NCI-H526 (cell line): ENCODE measurements around the gene UBXN7.
"Not testable (repeated sequence)": the region's sequence is repeated elsewhere in the genome, so short reads cannot be mapped to it uniquely, and the experiment has no call there.

Experiments used
- DNase-seq, 2 experiments: peaks; one replicate each; lab custom pipeline; 2025; lab: John Stamatoyannopoulos, UW

The UBXN7 gene

GRCh38 chr3:196432137-196432879, at the start of gene UBXN7:
Gene UBXN7 (minus strand): TSS chr3:196432427. CDS start chr3:196432399, 28 bp downstream.
- peak; percentile 93 to 97 for DNase-seq

GRCh38 chr3:196477678-196478077, 45.5 kb upstream of the UBXN7 start:
- no peak for DNase-seq

GRCh38 chr3:196472286-196472685, 40.1 kb upstream of the UBXN7 start:
- no peak for DNase-seq

GRCh38 chr3:196471551-196471950, 39.3 kb upstream of the UBXN7 start:
- DNase-seq: no peak

- not testable (repeated sequence) for DNase-seq
These were observed 38.0 kb upstream of the UBXN7 start for GRCh38 chr3:196470182-196470581.

GRCh38 chr3:196463804-196464203, 31.6 kb upstream of the UBXN7 start:
- no peak for DNase-seq

GRCh38 chr3:196463478-196463756, 31.2 kb upstream of the UBXN7 start:
- no peak for DNase-seq

- DNase-seq: not testable (repeated sequence)
These were observed 30.7 kb upstream of the UBXN7 start for GRCh38 chr3:196462680-196463477.

GRCh38 chr3:196458063-196458462, 25.8 kb upstream of the UBXN7 start:
- DNase-seq: no peak

- not testable (repeated sequence) for DNase-seq
These were observed 25.2 kb upstream of the UBXN7 start for GRCh38 chr3:196457470-196457869.

GRCh38 chr3:196454935-196455334, 22.7 kb upstream of the UBXN7 start:
- DNase-seq: no peak

- peak in 1 of 2 experiments; percentile 22 for DNase-seq
These were observed 13.2 kb upstream of the UBXN7 start for GRCh38 chr3:196445391-196445790.

GRCh38 chr3:196444500-196444894, 12.3 kb upstream of the UBXN7 start:
- no peak for DNase-seq

GRCh38 chr3:196440696-196441095, 8.5 kb upstream of the UBXN7 start:
- DNase-seq: no peak

- no peak for DNase-seq
These were observed 7.9 kb upstream of the UBXN7 start for GRCh38 chr3:196440041-196440537.

- DNase-seq: peak; percentile 23 to 54
These were observed 768 bp downstream of the UBXN7 start for GRCh38 chr3:196431181-196432136.

- no peak for DNase-seq
These were observed 4.2 kb downstream of the UBXN7 start for GRCh38 chr3:196428041-196428440.

GRCh38 chr3:196424421-196424820, 7.8 kb downstream of the UBXN7 start:
- DNase-seq: not testable (repeated sequence)

GRCh38 chr3:196423044-196423781, 9.0 kb downstream of the UBXN7 start:
- peak in 1 of 2 experiments; percentile 11 for DNase-seq

- not testable (repeated sequence) for DNase-seq
These were observed 10.6 kb downstream of the UBXN7 start for GRCh38 chr3:196421668-196422067.

GRCh38 chr3:196419386-196419785, 12.8 kb downstream of the UBXN7 start:
- DNase-seq: no peak
